Upper lobe of left lung (tissue), 4 donors: Measurements from ENCODE around the gene REEP5.

ENCODE experiments used
- EP300 ChIP-seq, 4 donors: sonication (generic); formaldehyde crosslinking; IDR thresholded peaks; one replicate each; pipeline ENCODE4 v1.5.1; 2017; ENCODE audit warnings: antibody characterized with exemption in 4 of 4, control low read depth in 2 of 4
- POLR2A ChIP-seq, 4 donors: fragments of 450-650 bp; IDR thresholded peaks; one replicate each; pipeline ENCODE4 v1.5.1; 2016 to 2017; ENCODE audit warnings: antibody characterized with exemption in 4 of 4, mild to moderate bottlenecking in 2 of 4
- POLR2AphosphoS5 ChIP-seq, 2 donors: sonication (generic); formaldehyde crosslinking; IDR thresholded peaks; one replicate each; pipeline ENCODE4 v1.5.1; 2017; ENCODE audit warnings: antibody characterized with exemption in 2 of 2
- TF ChIP-seq, protein P1 (sequence below), 6 experiments: fragments of 450-650 bp in 4 of 6; fragments of 200-600 bp in 2 of 6; sonication (generic) in 2 of 6; IDR thresholded peaks; one replicate each; pipeline ENCODE4 v1.5.1; 2016 to 2019; ENCODE audit warnings: antibody characterized with exemption in 6 of 6

DNA sequence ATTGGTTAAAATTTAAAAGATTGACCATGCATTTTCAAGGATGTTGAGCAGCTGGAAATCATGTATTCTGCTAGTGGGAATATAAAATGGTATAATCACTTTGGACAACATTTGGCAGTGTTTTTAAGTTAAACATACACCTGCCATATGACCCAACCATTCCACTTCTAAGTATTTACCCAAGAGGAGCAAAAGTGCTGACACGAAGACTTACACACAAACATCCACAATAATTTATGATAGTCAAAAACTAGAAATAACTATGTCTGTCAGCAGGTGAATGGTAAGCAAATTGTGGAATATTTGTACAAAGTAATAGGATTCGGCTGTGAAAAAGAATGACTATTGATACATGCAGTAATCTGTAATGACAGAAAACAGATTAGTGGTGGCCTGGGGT lies 91.6 kb downstream of the REEP5 start:
- TF ChIP-seq, protein P1, sequence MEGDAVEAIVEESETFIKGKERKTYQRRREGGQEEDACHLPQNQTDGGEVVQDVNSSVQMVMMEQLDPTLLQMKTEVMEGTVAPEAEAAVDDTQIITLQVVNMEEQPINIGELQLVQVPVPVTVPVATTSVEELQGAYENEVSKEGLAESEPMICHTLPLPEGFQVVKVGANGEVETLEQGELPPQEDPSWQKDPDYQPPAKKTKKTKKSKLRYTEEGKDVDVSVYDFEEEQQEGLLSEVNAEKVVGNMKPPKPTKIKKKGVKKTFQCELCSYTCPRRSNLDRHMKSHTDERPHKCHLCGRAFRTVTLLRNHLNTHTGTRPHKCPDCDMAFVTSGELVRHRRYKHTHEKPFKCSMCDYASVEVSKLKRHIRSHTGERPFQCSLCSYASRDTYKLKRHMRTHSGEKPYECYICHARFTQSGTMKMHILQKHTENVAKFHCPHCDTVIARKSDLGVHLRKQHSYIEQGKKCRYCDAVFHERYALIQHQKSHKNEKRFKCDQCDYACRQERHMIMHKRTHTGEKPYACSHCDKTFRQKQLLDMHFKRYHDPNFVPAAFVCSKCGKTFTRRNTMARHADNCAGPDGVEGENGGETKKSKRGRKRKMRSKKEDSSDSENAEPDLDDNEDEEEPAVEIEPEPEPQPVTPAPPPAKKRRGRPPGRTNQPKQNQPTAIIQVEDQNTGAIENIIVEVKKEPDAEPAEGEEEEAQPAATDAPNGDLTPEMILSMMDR (IDR thresholded peaks at IDR 0.05), result no peak
- TF ChIP-seq POLR2A (IDR thresholded peaks at IDR 0.05) (no peak), POLR2AphosphoS5 (IDR thresholded peaks at IDR 0.05) (no peak), EP300 (IDR thresholded peaks at IDR 0.05) (no peak)
